NCI-H187 (cell line): ENCODE data around the gene MRAP.
"Not testable (repeated sequence)": the region's sequence is repeated elsewhere in the genome, so short reads cannot be mapped to it uniquely, and the experiment has no call there.

ENCODE experiments used
- DNase-seq, 2 experiments: peaks; one replicate each; lab custom pipeline; 2025; lab: John Stamatoyannopoulos, UW

The MRAP gene

GRCh38 chr21:32298658-32299081 is at the start of gene MRAP:
MRAP (plus strand) TSS chr21:32298855; CDS start chr21:32298972, 117 bp downstream.
- no peak for DNase-seq

- DNase-seq, result no peak
Measured at GRCh38 chr21:32249511-32250280, 49.0 kb upstream of the MRAP start.

- DNase-seq, result no peak
Measured at GRCh38 chr21:32252136-32252535, 46.5 kb upstream of the MRAP start.

GRCh38 chr21:32253215-32253641 is 45.4 kb upstream of the MRAP start:
- no peak for DNase-seq

GRCh38 chr21:32256251-32256650 is 42.4 kb upstream of the MRAP start:
- DNase-seq, result no peak

GRCh38 chr21:32256873-32257620 is 41.6 kb upstream of the MRAP start:
- DNase-seq, result no peak

- peak; percentile 52 to 54 for DNase-seq
Measured at GRCh38 chr21:32257962-32258785, 40.5 kb upstream of the MRAP start.

- not testable (repeated sequence) for DNase-seq
Measured at GRCh38 chr21:32258786-32259048, 39.9 kb upstream of the MRAP start.

- no peak for DNase-seq
Measured at GRCh38 chr21:32260130-32260529, 38.5 kb upstream of the MRAP start.

GRCh38 chr21:32261929-32262328 is 36.7 kb upstream of the MRAP start:
- DNase-seq, result no peak

- DNase-seq, result not testable (repeated sequence)
Measured at GRCh38 chr21:32265321-32265720, 33.3 kb upstream of the MRAP start.

GRCh38 chr21:32270748-32271147 is 27.9 kb upstream of the MRAP start:
- DNase-seq, result no peak

- no peak for DNase-seq
Measured at GRCh38 chr21:32276671-32277070, 22.0 kb upstream of the MRAP start.

- DNase-seq, result no peak
Measured at GRCh38 chr21:32278103-32278502, 20.6 kb upstream of the MRAP start.

- DNase-seq, result peak; percentile 91 to 99
Measured at GRCh38 chr21:32278518-32279376, 19.9 kb upstream of the MRAP start, which contains the start of gene MIS18A. MIS18A (minus strand) TSS chr21:32279049; CDS start chr21:32279014, 35 bp downstream.

GRCh38 chr21:32279377-32279680 is 19.3 kb upstream of the MRAP start:
- no peak for DNase-seq

GRCh38 chr21:32281531-32281930 is 17.1 kb upstream of the MRAP start:
- DNase-seq, result no peak

GRCh38 chr21:32282992-32283391 is 15.7 kb upstream of the MRAP start:
- no peak for DNase-seq

GRCh38 chr21:32285476-32285875 is 13.2 kb upstream of the MRAP start:
- no peak for DNase-seq

GRCh38 chr21:32297449-32297848 is 1.2 kb upstream of the MRAP start:
- no peak for DNase-seq

GRCh38 chr21:32298148-32298559 is 501 bp upstream of the MRAP start:
- no peak for DNase-seq

- no peak for DNase-seq
Measured at GRCh38 chr21:32299695-32300094, 1.0 kb downstream of the MRAP start.
